Measurements from ENCODE around the gene SYNGR1. TPM values are rescaled to one million over a fixed set of nuclear protein-coding genes. Genes with fewer than 3 reads are reported as not detected.

SYNGR1 gene
- total and polyA plus RNA-seq, 9 donors: 13.1 to 104 (median 74.7) TPM

DNA sequence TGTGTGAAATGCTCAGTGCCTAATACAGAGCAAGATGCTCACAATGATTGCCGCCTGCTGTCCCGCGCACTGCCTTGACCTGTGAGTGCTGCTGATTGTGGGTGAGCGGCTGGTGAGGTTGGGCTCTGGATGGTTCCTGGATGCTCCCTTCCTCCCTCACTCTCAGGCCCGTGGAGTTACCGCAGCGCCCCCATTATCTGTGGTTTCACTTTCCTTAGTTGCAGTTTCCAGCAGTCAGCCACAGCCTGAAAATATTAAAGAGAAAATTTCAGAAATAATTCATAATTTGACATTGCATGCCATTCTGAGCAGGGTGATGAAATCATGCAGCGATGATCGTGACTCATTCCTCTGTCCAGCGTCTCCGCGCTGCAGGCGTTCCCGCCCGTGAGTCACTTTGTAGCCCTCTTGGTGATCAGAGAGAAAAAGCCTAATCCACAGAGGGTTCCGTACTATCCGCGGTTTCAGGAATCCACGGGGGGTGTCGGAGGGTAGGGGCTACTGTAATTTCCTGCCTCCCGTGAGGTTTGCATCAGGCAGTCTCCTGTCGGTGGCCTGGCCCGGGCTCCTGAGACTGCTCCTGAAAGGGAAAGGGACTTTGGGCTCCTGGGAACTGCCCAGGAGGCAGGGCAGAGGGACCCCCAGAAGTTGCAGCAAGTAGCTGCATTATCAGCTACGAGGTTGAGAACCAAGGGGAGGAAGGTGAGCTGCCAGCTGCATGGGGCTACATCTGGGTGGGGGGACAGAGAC lies 41.0 kb upstream of the SYNGR1 start:
- TF ChIP-seq, protein P1, sequence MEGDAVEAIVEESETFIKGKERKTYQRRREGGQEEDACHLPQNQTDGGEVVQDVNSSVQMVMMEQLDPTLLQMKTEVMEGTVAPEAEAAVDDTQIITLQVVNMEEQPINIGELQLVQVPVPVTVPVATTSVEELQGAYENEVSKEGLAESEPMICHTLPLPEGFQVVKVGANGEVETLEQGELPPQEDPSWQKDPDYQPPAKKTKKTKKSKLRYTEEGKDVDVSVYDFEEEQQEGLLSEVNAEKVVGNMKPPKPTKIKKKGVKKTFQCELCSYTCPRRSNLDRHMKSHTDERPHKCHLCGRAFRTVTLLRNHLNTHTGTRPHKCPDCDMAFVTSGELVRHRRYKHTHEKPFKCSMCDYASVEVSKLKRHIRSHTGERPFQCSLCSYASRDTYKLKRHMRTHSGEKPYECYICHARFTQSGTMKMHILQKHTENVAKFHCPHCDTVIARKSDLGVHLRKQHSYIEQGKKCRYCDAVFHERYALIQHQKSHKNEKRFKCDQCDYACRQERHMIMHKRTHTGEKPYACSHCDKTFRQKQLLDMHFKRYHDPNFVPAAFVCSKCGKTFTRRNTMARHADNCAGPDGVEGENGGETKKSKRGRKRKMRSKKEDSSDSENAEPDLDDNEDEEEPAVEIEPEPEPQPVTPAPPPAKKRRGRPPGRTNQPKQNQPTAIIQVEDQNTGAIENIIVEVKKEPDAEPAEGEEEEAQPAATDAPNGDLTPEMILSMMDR (IDR thresholded peaks at IDR 0.05): no peak
- TF ChIP-seq POLR2A (IDR thresholded peaks at IDR 0.05) (no peak), EP300 (IDR thresholded peaks at IDR 0.05) (no peak)
- Histone ChIP-seq H3K4me3 (peak overlapping the region; percentile 26), H3K27me3 (no peaks in the 10 kb centered on the region), H3K4me1 (ENCODE audit: insufficient read depth) (peaks cover 5% of the 10 kb centered on the region), H3K27ac (peak overlapping the region; percentile 57), H3K36me3 (no peaks in the 10 kb centered on the region), H3K9me3 (no peaks in the 10 kb centered on the region)
- 3 to 6% (median 3%) methylated on average over 24 of the region's 24 CpGs for WGBS, 3 donors
- intact Hi-C loops (cut with DNase I): no loop called here
- DNase-seq: peak; percentile 68 to 87 (median 70)

DNA sequence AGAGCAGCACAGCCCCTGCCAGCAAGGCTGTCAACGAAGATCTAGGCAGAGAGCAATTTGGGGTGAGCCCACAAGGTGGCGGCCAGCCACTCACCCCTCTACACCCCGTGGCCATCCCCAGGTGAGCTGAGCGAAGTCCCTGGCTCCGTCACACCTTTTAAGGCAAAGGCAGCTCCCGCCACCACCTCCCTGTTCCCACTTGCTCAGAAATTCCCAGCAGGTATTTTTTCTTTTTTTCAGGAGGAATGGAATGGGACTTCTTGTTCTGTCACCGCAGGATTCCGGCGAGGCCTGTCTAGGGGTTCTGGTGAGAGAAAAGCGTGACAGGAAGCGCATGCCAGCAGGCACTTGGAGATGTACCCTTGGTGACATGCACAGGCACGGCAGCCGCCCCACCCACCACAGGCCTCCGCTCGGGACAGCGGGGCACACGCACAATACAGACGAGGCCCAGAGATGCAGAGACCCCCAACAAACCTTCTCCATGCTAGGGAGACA lies 40.4 kb upstream of the SYNGR1 start:
- no peaks in the 10 kb centered on the region for H3K9me3 ChIP-seq
- 84 to 87% (median 86%) methylated on average over 18 of the region's 18 CpGs for WGBS, 3 donors
- TF ChIP-seq EP300 (IDR thresholded peaks at IDR 0.05) (no peak), POLR2A (IDR thresholded peaks at IDR 0.05) (no peak)
- TF ChIP-seq, protein P1 (IDR thresholded peaks at IDR 0.05): no peak
- no peaks in the 10 kb centered on the region for H3K36me3 ChIP-seq
- intact Hi-C loops (cut with DNase I): no loop called here
- no peak overlapping the region for H3K4me3 ChIP-seq
- H3K27ac ChIP-seq: peak overlapping the region; percentile 57
- H3K4me1 ChIP-seq (ENCODE audit: insufficient read depth): peaks cover 5% of the 10 kb centered on the region
- DNase-seq: peak in 1 of 5 donors; percentile 27
- H3K27me3 ChIP-seq: no peaks in the 10 kb centered on the region

DNA sequence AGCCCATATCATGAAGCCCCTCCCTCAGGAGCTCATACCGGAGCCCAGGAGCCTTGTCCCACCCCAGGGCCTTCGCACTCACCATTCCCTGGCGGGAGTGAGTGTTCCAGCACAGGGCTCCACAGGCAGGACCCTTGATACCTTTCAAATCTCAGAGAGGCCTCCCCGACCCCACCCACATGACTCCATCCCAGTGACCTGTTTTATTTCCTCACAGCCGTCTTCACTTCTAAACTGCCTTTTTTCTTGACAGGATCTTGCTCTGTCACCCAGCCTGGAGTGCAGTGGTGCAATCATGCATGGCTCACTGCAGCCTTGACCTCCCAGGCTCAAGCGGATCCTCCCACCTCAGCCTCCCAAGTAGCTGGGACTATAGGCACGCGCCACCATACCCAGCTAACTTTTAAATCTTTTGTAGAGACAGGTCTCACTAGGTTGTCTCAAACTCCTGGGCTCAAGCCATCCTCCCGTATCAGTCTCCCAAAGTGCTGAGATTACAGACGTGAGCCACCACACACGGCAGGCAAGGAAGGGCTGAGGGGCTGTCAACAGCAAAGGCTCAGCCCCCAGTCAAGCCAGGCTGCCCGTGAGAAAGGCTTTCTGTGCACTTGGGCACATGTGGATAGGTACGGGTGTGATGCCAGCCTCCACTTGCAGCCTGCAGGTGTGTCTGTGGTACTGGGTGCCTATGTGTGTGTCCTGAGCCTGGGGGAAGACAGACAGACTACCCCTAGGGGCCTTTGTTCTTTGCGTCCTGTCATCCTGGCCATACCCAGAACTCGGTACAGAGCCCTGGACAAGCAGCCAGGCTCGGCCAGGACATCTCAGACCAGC lies 39.7 kb upstream of the SYNGR1 start:
- Histone ChIP-seq H3K4me1 (ENCODE audit: insufficient read depth) (peaks cover 5% of the 10 kb centered on the region), H3K4me3 (no peak overlapping the region), H3K9me3 (no peaks in the 10 kb centered on the region), H3K27me3 (no peaks in the 10 kb centered on the region), H3K27ac (no peak overlapping the region), H3K36me3 (no peaks in the 10 kb centered on the region)
- 65 to 72% (median 67%) methylated on average over 15 to 16 of the region's 16 CpGs for WGBS, 3 donors
- no peak for TF ChIP-seq EP300 (IDR thresholded peaks at IDR 0.05)
- TF ChIP-seq, protein P1 (IDR thresholded peaks at IDR 0.05): no peak
- intact Hi-C loops (cut with DNase I): loop anchor here in 3 of 4 donors (2.0 to 10.0 kb wide), 2 partner anchors 139 to 215 kb away; partner anchors contain the start of gene ATF4 (in 2 of the 3)
- DNase-seq: no peak

DNA sequence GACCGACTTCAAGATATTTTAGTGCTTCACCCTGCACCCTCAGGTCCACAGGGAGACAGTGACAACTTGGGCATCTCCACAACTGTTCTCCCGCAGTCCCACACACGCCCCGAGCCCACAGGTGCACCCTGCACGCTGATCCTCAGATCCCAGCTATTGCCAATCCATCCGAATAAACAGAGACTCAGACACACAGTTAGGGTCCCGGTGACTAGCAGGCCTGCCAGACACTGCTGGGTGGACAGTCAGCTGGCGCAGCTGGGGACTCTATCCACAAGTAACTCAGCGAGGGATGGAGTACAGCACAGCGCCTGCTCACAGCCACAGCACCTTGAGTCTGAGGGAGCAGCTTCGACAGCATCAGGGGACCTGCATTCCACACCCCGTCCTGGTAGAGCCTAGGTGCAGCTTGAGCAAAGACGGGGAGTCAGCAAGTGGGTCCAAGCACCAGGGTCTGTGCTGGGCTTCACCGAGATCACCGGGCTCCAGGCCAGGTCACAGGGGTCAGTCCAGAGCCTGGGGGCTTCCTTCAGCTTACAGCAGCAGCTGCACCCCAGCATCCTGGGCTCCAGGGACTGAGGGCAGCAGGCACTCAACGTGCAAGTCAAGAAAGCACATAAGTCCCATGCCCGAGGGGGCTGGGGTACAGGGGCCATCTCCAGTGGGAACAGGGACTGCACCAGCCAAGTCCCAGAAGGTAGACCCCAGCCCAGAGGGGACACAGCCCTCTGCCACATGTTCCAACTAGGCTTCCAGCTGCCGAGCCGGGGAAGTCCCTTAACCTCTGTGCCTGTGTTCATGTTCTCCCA lies 38.0 kb upstream of the SYNGR1 start:
- intact Hi-C loops (cut with DNase I): loop anchor here (2.0 to 10.0 kb wide), 2 partner anchors 141 to 213 kb away; partner anchors contain the start of gene ATF4 (in 2 of the 4)
- H3K4me1 ChIP-seq (ENCODE audit: insufficient read depth): peaks cover 11% of the 10 kb centered on the region
- WGBS, 3 donors: 82 to 86% (median 84%) methylated on average over 15 to 19 of the region's 19 CpGs
- DNase-seq: peak in 1 of 5 donors; percentile 37
- no peaks in the 10 kb centered on the region for H3K9me3 ChIP-seq
- no peak overlapping the region for H3K4me3 ChIP-seq
- H3K27me3 ChIP-seq: no peaks in the 10 kb centered on the region
- TF ChIP-seq EP300 (IDR thresholded peaks at IDR 0.05) (no peak), POLR2A (IDR thresholded peaks at IDR 0.05) (no peak)
- TF ChIP-seq, protein P1 (IDR thresholded peaks at IDR 0.05): no peak
- H3K27ac ChIP-seq: no peak overlapping the region
- no peaks in the 10 kb centered on the region for H3K36me3 ChIP-seq
